Muscle of arm (tissue), 12 donors: ENCODE data around the gene PDLIM5. TPM values are rescaled to one million over a fixed set of nuclear protein-coding genes. Genes with fewer than 3 reads are reported as not detected.

Experiments used
- DNase-seq: peaks from one replicate; pipeline ENCODE4 v3.0.0-alpha.2; 2013
- polyA plus RNA-seq, 12 donors: library from polyadenylated mRNA; unstranded; fragments of 120-200 nt; gene quantifications; one replicate each; pipeline ENCODE4 v1.2.1, GENCODE V29; 2013; ENCODE audit not compliant: insufficient read length in 12 of 12

PDLIM5 gene
- polyA plus RNA-seq, 12 donors: 121 to 2,061 (median 310) TPM

DNA sequence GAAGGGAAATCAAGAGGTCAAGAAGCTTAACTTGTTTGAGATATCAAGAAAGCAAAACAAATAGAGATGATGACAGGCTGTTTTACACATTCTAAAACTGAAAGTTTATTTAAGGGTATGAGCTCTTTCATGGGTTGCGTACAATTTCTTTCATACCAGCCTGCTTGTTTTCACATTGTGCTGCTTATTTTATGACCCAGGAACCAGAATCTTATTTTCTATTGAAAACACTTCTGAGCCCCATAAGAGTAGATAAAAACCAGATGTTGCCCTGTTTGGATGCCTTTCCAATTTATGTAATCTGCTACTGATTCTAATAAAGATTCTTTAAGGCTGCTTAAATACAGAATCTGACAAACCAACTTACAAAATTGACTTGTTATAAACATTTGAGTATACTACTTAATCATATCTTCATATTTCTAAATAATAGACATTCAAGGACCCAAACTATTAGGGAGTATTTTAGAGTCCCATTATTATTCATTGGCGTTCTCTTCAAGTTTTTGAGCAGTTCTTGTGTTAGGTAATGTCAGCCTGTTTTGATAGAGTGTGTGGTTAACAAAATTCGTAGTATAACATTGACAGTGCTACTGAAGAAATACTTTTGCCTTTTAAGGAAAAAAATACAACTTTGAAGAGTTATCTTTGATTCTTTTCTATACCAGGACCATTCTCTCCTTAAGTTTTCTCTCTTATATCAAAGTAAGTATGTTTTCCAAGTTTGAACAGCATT is 74.4 kb downstream of the PDLIM5 start:
- no peak for DNase-seq

- DNase-seq: no peak
These were observed 76.0 kb downstream of the PDLIM5 start for GRCh38 chr4:94527556-94528233.

- DNase-seq: no peak
These were observed 77.2 kb downstream of the PDLIM5 start for GRCh38 chr4:94528792-94529451.

GRCh38 chr4:94530073-94530472 is 78.3 kb downstream of the PDLIM5 start:
- no peak for DNase-seq

- no peak for DNase-seq
These were observed 80.4 kb downstream of the PDLIM5 start for GRCh38 chr4:94531991-94532789.

- DNase-seq: no peak
These were observed 81.9 kb downstream of the PDLIM5 start for GRCh38 chr4:94533405-94534223.

DNA sequence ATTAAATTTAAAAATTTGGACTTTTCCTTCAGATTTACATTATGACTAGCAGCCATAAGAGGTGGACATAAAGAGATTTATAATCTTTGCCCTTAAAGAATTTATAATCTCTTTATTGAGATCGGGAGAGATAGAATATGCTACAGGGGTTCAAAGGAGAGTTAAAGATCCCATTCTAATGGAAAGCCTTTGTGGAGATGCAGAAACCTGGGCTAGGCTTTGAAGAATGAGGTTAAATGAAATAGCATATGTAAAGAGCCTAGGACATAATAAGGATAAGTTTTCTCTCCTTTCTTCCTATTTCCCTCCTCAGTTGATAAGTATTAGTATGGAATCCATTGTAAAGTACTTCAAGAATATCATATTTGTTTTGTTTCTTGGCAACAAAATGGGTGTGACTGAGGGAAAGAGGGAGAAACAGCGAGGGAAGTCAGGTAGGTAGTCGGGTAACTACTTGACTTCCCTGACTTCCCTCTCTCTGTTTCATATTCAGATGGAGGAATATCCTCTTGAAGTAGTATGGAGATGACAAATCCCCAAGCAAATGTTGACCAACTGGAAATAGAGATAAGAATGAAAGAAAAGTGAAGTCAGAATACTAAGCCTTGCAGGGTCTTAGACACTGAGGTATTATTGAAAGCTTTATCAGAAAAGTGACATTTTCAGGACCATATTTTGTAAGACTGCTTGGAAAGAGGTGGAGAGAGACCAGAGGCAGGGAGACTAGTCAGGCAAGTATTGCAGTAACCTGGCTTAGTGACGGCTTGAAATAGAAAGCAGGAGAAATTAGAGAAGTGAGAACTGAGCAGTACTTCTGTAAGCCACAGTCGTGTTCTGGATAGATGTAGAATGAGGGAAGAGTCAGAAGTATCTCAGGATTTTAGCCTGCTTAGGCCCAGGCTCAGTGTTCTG is 82.9 kb downstream of the PDLIM5 start:
- no peak for DNase-seq

DNA sequence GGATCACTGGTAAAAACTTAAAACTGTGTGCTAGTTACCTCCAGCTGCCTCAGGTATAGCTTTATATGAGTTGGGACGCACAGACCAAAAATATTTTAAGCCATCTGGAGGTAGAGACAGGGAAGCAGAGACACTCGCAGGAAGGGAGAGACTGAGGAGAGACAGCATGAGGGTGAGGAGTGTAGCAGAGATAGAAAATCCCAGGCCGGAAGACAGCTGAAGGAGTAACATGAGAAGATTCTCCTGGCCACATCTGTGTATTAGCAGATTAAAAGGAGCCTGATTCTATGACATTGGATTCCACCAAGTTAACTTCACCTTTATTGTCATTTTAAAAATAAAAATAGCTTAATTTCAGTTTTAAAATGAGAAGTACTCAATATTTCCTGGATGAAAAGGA is 84.3 kb downstream of the PDLIM5 start:
- no peak for DNase-seq

- DNase-seq: no peak
These were observed 85.1 kb downstream of the PDLIM5 start for GRCh38 chr4:94536649-94537469.

DNA sequence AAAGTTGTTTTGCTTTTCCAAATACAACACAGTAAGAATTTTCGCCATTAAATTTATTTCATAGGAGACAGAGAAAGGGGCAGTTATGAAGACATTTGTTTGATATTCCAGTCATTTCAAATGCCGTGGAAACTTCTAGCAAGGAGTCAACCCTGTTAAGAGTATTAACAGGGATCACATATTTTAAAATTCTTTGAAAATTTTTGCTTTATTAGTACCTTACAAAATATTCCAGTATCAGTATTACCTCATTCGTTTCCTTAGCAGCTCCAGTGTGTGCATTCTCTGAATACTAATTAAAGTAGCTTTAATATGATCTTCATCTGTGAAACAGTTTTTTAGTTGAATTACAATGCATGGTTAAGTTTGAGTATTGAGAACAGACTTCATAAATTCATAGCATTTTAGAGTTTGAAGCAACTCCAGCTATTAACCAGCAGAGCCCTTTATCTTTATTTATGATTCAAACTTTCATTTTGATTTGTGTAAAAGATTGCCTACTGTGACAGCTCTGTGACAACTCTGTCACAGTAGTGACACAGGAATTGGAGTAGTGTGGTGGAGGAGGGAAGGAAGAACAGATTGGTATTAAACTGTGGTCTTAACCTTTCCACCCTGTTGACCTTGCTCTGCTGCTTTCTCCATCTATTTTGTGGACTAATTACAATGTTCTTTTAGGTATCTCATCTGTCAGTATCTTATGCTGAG is 86.3 kb downstream of the PDLIM5 start:
- no peak for DNase-seq

DNA sequence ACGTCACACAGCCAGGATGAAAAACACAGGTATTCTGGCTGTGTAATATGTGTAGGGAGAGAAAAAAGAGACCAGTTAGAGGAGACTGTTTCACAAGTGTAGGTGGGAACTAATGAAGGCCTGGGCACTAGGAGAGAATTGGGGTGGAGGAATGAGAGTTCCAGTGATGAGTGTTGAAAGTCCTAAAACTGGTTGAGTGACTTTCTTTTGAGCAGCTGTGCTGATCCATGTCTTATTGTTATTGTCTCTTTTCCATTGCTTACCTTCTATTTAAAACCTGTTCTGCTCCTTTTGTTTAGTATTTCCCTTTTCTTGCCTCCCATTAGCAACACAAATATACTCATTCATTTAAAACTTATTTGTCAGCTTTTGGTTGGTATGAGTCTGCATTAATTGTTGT is 88.7 kb downstream of the PDLIM5 start:
- DNase-seq: no peak

DNA sequence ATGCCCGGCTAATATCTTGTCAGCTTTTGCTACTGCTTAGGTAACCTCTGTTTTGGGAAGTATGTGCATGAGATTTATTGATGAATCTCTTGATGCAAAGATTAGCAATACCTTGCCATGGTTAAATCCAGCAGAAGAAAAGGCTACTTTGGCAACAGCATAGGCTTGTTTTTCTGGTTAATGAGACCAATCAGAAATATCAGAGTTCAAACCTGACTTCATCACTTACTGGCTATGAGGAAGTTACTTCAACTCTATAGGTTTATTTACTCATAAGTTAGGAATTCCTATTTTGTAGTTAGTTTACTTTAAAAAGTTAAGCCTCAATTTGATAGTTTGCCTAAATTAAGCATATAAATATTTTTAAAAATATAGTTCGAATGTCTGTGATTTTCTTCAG is 93.1 kb downstream of the PDLIM5 start:
- no peak for DNase-seq

DNA sequence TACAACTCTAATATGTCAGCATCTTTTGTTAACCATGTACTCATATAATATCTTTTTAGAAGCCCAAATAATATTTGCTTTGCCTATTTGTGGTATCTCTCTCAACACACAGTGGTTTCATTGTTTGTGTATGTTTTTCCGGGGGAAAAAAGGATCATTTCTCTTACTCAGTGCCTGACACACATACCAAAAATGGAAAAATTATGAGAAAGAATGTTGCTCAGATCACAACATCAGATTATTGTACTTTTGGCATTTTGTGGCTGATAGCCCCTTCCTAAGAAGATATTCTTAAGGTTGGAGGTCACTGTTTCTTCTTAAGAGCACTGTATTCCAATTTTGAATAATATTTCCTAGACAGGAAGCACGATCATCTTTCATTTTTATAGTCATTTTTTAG is 93.6 kb downstream of the PDLIM5 start:
- no peak for DNase-seq

- no peak for DNase-seq
These were observed 95.2 kb downstream of the PDLIM5 start for GRCh38 chr4:94546949-94547348.

GRCh38 chr4:94548571-94548970 is 96.8 kb downstream of the PDLIM5 start:
- DNase-seq: no peak

GRCh38 chr4:94550352-94550751 is 98.6 kb downstream of the PDLIM5 start:
- DNase-seq: no peak

DNA sequence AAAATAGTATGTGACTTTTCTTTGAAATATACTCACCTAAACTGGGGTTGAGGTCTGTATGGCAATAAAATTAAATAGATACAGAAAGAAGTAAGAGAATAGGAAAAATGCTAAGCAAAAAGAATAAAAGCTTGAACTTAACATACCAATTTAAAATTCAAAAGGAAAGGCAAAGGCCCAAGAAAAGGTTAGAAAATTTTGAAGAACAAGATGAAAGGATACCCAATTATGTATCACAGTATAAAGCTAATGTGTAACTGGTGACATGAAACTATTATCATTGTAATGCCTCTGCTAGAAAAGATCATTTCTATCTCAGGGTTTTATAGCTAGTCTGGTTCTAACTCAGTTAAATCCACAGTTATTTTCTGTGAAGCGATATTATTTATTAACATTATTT is 99.1 kb downstream of the PDLIM5 start:
- no peak for DNase-seq
